GM18861 (cell line): ENCODE measurements around the gene GRB10.

Experiments used
- ATAC-seq: cut with Tn5 transposase; IDR thresholded peaks from one replicate; pipeline ENCODE4 v1.9.1; 2021; ENCODE audit not compliant: unreplicated experiment

Gene GRB10

GRCh38 chr7:50657341-50657873, 125.3 kb downstream of the GRB10 start:
- ATAC-seq = no peak

GRCh38 chr7:50656141-50656895, 126.4 kb downstream of the GRB10 start:
- ATAC-seq = no peak

- no peak for ATAC-seq
These were observed 127.2 kb downstream of the GRB10 start for GRCh38 chr7:50655490-50655889.

- no peak for ATAC-seq
These were observed 127.7 kb downstream of the GRB10 start for GRCh38 chr7:50655020-50655419.

- ATAC-seq = no peak
These were observed 128.7 kb downstream of the GRB10 start for GRCh38 chr7:50653981-50654425.

GRCh38 chr7:50653126-50653864, 129.4 kb downstream of the GRB10 start:
- no peak for ATAC-seq

GRCh38 chr7:50652400-50653125, 130.1 kb downstream of the GRB10 start:
- no peak for ATAC-seq

- ATAC-seq = peak; percentile 81
These were observed 131.3 kb downstream of the GRB10 start for GRCh38 chr7:50651271-50651989.

GRCh38 chr7:50650057-50650664, 132.5 kb downstream of the GRB10 start:
- ATAC-seq = no peak

GRCh38 chr7:50649259-50649885, 133.3 kb downstream of the GRB10 start:
- ATAC-seq = no peak

GRCh38 chr7:50648570-50649169, 134.0 kb downstream of the GRB10 start:
- no peak for ATAC-seq

GRCh38 chr7:50648076-50648475, 134.6 kb downstream of the GRB10 start:
- ATAC-seq = no peak

- ATAC-seq = no peak
These were observed 135.3 kb downstream of the GRB10 start for GRCh38 chr7:50647286-50647980.

GRCh38 chr7:50646069-50646468, 136.6 kb downstream of the GRB10 start:
- ATAC-seq = no peak

- no peak for ATAC-seq
These were observed 137.5 kb downstream of the GRB10 start for GRCh38 chr7:50645186-50645585.

- ATAC-seq = no peak
These were observed 138.1 kb downstream of the GRB10 start for GRCh38 chr7:50644586-50644985.

GRCh38 chr7:50644114-50644513, 138.6 kb downstream of the GRB10 start:
- ATAC-seq = no peak

GRCh38 chr7:50641442-50642405, 141.0 kb downstream of the GRB10 start:
- no peak for ATAC-seq
